OCI-LY1 (cell line): ENCODE results near the gene SEPHS1.

Experiments
- EZH2 ChIP-seq: fragments of 200-600 bp; sonication (generic), shearing (Covaris generic); IDR thresholded peaks from 2 replicates; pipeline ENCODE4 v1.8.0; 2017; ENCODE audit warnings: borderline replicate concordance, mixed run types, mild to moderate bottlenecking, antibody characterized with exemption, low read length, moderate library complexity, mixed read lengths
- TF ChIP-seq, protein P1 (sequence below): fragments of 200-600 bp; sonication (generic), shearing (Covaris generic); IDR thresholded peaks from 2 replicates; pipeline ENCODE4 v1.5.1; 2017; ENCODE audit warnings: mild to moderate bottlenecking, antibody characterized with exemption, low read length, moderate library complexity, mixed read lengths

DNA sequence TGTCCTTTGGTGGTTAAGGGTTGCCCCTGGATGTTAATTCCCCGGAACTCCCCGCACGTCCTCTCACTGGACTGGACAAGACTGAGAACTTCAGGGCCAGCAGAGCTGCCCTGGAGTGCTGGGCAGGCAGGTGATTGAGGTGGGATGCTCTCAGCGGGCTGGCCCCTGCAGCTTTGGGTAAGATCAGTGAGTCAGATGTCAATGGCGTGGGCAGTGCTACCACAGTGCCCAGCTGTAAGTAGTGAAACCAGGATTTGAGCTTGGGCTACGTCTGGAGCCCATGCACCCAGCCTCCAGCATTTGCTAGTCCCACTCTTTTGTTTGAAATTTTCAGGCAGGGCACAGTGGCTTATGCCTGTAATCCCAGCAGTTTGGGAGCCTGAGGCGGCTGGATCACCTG lies 6.7 kb upstream of the SEPHS1 start:
- TF ChIP-seq EZH2 = no peak
- TF ChIP-seq, protein P1, sequence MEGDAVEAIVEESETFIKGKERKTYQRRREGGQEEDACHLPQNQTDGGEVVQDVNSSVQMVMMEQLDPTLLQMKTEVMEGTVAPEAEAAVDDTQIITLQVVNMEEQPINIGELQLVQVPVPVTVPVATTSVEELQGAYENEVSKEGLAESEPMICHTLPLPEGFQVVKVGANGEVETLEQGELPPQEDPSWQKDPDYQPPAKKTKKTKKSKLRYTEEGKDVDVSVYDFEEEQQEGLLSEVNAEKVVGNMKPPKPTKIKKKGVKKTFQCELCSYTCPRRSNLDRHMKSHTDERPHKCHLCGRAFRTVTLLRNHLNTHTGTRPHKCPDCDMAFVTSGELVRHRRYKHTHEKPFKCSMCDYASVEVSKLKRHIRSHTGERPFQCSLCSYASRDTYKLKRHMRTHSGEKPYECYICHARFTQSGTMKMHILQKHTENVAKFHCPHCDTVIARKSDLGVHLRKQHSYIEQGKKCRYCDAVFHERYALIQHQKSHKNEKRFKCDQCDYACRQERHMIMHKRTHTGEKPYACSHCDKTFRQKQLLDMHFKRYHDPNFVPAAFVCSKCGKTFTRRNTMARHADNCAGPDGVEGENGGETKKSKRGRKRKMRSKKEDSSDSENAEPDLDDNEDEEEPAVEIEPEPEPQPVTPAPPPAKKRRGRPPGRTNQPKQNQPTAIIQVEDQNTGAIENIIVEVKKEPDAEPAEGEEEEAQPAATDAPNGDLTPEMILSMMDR = no peak
